Measurements from ENCODE around the gene ARMH1. TPM values are rescaled to one million over a fixed set of nuclear protein-coding genes. Genes with fewer than 3 reads are reported as not detected.

Gene ARMH1
- total and polyA plus RNA-seq, 2 donors (not counting 1 experiment from before 2014, with no cell fraction given) = 10.2 to 225 TPM

DNA sequence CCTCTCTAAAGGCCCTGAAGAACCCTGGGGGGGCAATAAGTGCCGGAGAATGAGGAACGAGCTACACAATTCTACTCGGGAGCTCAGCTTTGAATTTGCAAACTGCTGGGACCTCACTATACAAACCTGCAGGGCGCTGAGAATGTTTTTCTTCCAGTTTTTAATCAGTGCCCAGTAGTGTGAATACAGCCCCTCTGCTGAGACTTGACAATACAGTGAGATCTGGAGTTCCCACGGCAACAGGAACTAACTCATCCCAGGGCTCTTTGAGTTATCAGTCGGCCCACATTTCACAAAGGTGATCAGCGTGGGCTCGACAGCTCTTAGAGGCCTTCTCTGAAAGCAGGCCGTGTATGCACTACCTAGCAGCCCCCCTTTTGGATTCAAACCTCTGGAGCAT lies 41.9 kb upstream of the ARMH1 start:
- no peak for TF ChIP-seq EZH2 (IDR thresholded peaks at IDR 0.05; ENCODE audit: borderline replicate concordance, insufficient read depth, low read depth, low read length, poor library complexity, severe bottlenecking)
- TF ChIP-seq, protein P1, sequence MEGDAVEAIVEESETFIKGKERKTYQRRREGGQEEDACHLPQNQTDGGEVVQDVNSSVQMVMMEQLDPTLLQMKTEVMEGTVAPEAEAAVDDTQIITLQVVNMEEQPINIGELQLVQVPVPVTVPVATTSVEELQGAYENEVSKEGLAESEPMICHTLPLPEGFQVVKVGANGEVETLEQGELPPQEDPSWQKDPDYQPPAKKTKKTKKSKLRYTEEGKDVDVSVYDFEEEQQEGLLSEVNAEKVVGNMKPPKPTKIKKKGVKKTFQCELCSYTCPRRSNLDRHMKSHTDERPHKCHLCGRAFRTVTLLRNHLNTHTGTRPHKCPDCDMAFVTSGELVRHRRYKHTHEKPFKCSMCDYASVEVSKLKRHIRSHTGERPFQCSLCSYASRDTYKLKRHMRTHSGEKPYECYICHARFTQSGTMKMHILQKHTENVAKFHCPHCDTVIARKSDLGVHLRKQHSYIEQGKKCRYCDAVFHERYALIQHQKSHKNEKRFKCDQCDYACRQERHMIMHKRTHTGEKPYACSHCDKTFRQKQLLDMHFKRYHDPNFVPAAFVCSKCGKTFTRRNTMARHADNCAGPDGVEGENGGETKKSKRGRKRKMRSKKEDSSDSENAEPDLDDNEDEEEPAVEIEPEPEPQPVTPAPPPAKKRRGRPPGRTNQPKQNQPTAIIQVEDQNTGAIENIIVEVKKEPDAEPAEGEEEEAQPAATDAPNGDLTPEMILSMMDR (IDR thresholded peaks at IDR 0.05) = no peak
- H3K4me3 ChIP-seq (ENCODE audit: control extremely low read depth in 1 of 5, extremely low read depth in 1 of 5, insufficient read depth in 1 of 5, low read depth in 2 of 5, low read length in 4 of 5) = peak overlapping the region; percentile 31 to 76 (median 69)
- peak; percentile 2 for ATAC-seq (ENCODE audit: low read depth)
- H3K4me2 ChIP-seq (replicated peaks; ENCODE audit: low read depth, low read length, poor library complexity, severe bottlenecking) = peak overlapping the region; percentile 82
- H3K27ac ChIP-seq (ENCODE audit: low read length in 2 of 2) = peak overlapping the region; percentile 64 to 91
- H3K27me3 Mint-ChIP-seq = no peaks in the 10 kb centered on the region
- POLR2A ChIA-PET = interaction anchor here (1.5 to 2.0 kb wide), 5 partner anchors 10 to 671 kb away, joined by 5 to 16 read pairs (median 8); partner anchors contain the start of genes ARMH1, HECTD3 and TMEM53
- CTCF ChIA-PET = interaction anchor here (1.2 to 4.1 kb wide), 5 partner anchors 15 to 143 kb away, joined by 3 to 39 read pairs (median 5); partner anchors contain the start of genes ARMH1, RPS8 and TMEM53
- no peaks in the 10 kb centered on the region for H3K27me3 ChIP-seq (replicated peaks in 1 of 4; ENCODE audit: control extremely low read depth in 1 of 4, control insufficient read depth in 3 of 4, insufficient read depth in 4 of 4, low read length in 3 of 4)
- H2AFZ ChIP-seq (ENCODE audit: insufficient read depth, low read depth, low read length, poor library complexity, severe bottlenecking) = peak overlapping the region; percentile 97
- intact Hi-C loops (cut with micrococcal nuclease) = loop anchor here (1.0 to 5.0 kb wide), 3 partner anchors 21 to 1055 kb away; partner anchors contain the start of genes GPBP1L1, HECTD3, TMEM69 and UROD
- H3K9me3 ChIP-seq (ENCODE audit: control extremely low read depth in 1 of 3, control insufficient read depth in 2 of 3, insufficient read depth in 1 of 3, low read length in 2 of 3) = peaks cover 0 to 4% (median 0%) of the 10 kb centered on the region in 3 donors
- H3K9me3 Mint-ChIP-seq (ENCODE audit: insufficient read depth) = no peaks in the 10 kb centered on the region
- H3K9ac ChIP-seq (ENCODE audit: low read length) = peak overlapping the region; percentile 74
- peak overlapping the region; percentile 93 for H3K4me3 Mint-ChIP-seq
- peak overlapping the region; percentile 99 for H3K27ac Mint-ChIP-seq
- peaks cover 46% of the 10 kb centered on the region for H3K4me1 Mint-ChIP-seq
- H3K36me3 ChIP-seq (replicated peaks in 1 of 2; ENCODE audit: control extremely low read depth in 1 of 2, control insufficient read depth in 1 of 2, extremely low read depth in 1 of 2, insufficient read depth in 2 of 2, low read length in 1 of 2) = peaks cover 4 to 51% of the 10 kb centered on the region in 2 experiments
- no peak for DNase-seq
- H4K20me1 ChIP-seq (ENCODE audit: control insufficient read depth, insufficient read depth, low read length, poor library complexity, severe bottlenecking) = peaks cover 38% of the 10 kb centered on the region
- peaks cover 14% of the 10 kb centered on the region for H3K79me2 ChIP-seq (ENCODE audit: control insufficient read depth, insufficient read depth, low read length)
- H3K4me1 ChIP-seq (ENCODE audit: control insufficient read depth in 2 of 2, insufficient read depth in 2 of 2, low read length in 2 of 2) = peaks cover 18 to 23% of the 10 kb centered on the region in 2 donors
- 60% methylated on average over 7 of the region's 9 CpGs for WGBS (ENCODE audit: insufficient coverage)

DNA sequence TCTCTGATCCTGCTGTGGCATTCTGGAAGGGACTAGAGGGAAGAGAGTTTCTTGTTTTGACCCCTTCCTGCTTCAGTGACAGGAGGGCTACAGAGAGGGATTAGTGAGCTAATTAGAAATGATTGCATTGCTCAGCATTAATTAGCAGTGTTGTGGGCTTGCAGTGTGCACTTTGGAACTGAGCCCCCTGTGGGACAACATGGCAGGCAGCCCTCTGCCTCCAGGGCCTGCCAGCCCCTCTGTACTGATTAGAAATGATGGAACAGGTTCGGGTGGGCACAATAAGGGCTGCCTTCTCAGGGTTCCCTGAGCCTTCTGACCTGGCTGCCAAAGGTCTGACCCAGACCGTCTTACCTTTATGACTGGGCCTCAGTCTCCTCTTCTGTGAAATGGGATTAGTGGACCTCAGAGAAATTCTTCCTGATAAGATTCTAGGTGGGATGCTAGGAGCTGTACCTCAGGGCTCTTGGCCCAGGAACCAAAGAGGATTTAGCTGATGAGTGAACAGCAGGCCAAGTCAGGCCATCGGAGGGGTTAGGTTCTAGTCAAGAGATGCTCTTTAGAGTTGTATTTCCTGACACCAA lies 39.8 kb upstream of the ARMH1 start:
- Histone ChIP-seq H3K4me3 (ENCODE audit: control extremely low read depth in 1 of 5, extremely low read depth in 1 of 5, insufficient read depth in 1 of 5, low read depth in 2 of 5, low read length in 4 of 5) (no peak overlapping the region), H4K20me1 (ENCODE audit: control insufficient read depth, insufficient read depth, low read length, poor library complexity, severe bottlenecking) (peaks cover 54% of the 10 kb centered on the region), H3K4me1 (ENCODE audit: control insufficient read depth in 2 of 2, insufficient read depth in 2 of 2, low read length in 2 of 2) (peaks cover 18 to 23% of the 10 kb centered on the region in 2 donors), H3K9me3 (ENCODE audit: control extremely low read depth in 1 of 3, control insufficient read depth in 2 of 3, insufficient read depth in 1 of 3, low read length in 2 of 3) (peaks cover 0 to 4% (median 0%) of the 10 kb centered on the region in 3 donors), H3K36me3 (replicated peaks in 1 of 2; ENCODE audit: control extremely low read depth in 1 of 2, control insufficient read depth in 1 of 2, extremely low read depth in 1 of 2, insufficient read depth in 2 of 2, low read length in 1 of 2) (peaks cover 6 to 72% of the 10 kb centered on the region in 2 experiments), H3K27me3 (replicated peaks in 1 of 4; ENCODE audit: control extremely low read depth in 1 of 4, control insufficient read depth in 3 of 4, insufficient read depth in 4 of 4, low read length in 3 of 4) (no peaks in the 10 kb centered on the region), H3K27ac (ENCODE audit: low read length in 2 of 2) (peak overlapping the region in 1 of 2 donors; percentile 14), H3K9ac (ENCODE audit: low read length) (no peak overlapping the region), H2AFZ (ENCODE audit: insufficient read depth, low read depth, low read length, poor library complexity, severe bottlenecking) (no peak overlapping the region), H3K4me2 (replicated peaks; ENCODE audit: low read depth, low read length, poor library complexity, severe bottlenecking) (no peak overlapping the region), H3K79me2 (ENCODE audit: control insufficient read depth, insufficient read depth, low read length) (peaks cover 14% of the 10 kb centered on the region)
- Mint-ChIP-seq H3K4me3 (peak overlapping the region; percentile 42), H3K4me1 (peaks cover 46% of the 10 kb centered on the region), H3K9me3 (ENCODE audit: insufficient read depth) (no peaks in the 10 kb centered on the region), H3K27ac (no peak overlapping the region), H3K27me3 (no peaks in the 10 kb centered on the region)
- TF ChIP-seq EZH2 (IDR thresholded peaks at IDR 0.05; ENCODE audit: borderline replicate concordance, insufficient read depth, low read depth, low read length, poor library complexity, severe bottlenecking) = no peak
- TF ChIP-seq, protein P1 (IDR thresholded peaks at IDR 0.05) = no peak
- DNase-seq = no peak
- ChIA-PET POLR2A (no interaction called here), CTCF (interaction anchor here (4.1 kb wide), 1 partner anchor 17 kb away, joined by 39 read pairs; no protein-coding TSS in a partner anchor)
- no peak for ATAC-seq (ENCODE audit: low read depth)
- 97% methylated on average over 3 of the region's 3 CpGs for WGBS (ENCODE audit: insufficient coverage)
- intact Hi-C loops (cut with micrococcal nuclease) = loop anchor here (5.0 kb wide), 2 partner anchors 378 to 1053 kb away; partner anchors contain the start of genes GPBP1L1, HECTD3, TMEM69 and UROD

Measured in B cell (primary cell).